WERI-Rb-1 (cell line): ENCODE results near the gene SYT7.

Experiments
- DNase-seq: peaks from one replicate; pipeline ENCODE4 v3.0.0-alpha.2; 2020
- H3K27ac ChIP-seq: fragments of 250-450 bp; sonication (Bioruptor Pico); 2 replicates; pipeline ENCODE4 v1.5.1; 2020; ENCODE audit warnings: mild to moderate bottlenecking, moderate library complexity
- H3K27me3 ChIP-seq: fragments of 250-450 bp; sonication (Bioruptor Pico); 2 replicates; pipeline ENCODE4 v1.5.1; 2021; ENCODE audit warnings: mild to moderate bottlenecking, low read depth, moderate library complexity; ENCODE audit not compliant: insufficient read depth, severe bottlenecking
- H3K36me3 ChIP-seq: fragments of 250-450 bp; sonication (Bioruptor Pico); 2 replicates; pipeline ENCODE4 v1.5.1; 2020; ENCODE audit warnings: mild to moderate bottlenecking, moderate library complexity
- H3K4me3 ChIP-seq: 2 replicates; pipeline ENCODE4 v1.5.1; 2011; ENCODE audit warnings: low read depth, mild to moderate bottlenecking, control low read depth, low read length
- H3K9me3 ChIP-seq: fragments of 250-450 bp; sonication (Bioruptor Pico); 2 replicates; pipeline ENCODE4 v1.5.1; 2021; ENCODE audit warnings: mild to moderate bottlenecking, moderate library complexity; ENCODE audit not compliant: severe bottlenecking
- CTCF ChIP-seq: IDR thresholded peaks from 2 replicates; pipeline ENCODE4 v1.5.1; 2011; ENCODE audit warnings: low read depth, mild to moderate bottlenecking, control low read depth, inconsistent platforms, low read length

Gene SYT7

GRCh38 chr11:61626580-61627380 lies 45.9 kb upstream of the SYT7 start:
- Histone ChIP-seq H3K4me3 (no peak overlapping the region), H3K36me3 (no peaks in the 10 kb centered on the region), H3K9me3 (no peaks in the 10 kb centered on the region), H3K27me3 (no peaks in the 10 kb centered on the region), H3K27ac (peak overlapping the region; percentile 36)
- peak; percentile 59 for DNase-seq
- TF ChIP-seq CTCF: 0 out of 2 replicates have a peak, but pooled peaks have one; percentile 3

GRCh38 chr11:61625525-61625924 lies 44.6 kb upstream of the SYT7 start:
- no peak for DNase-seq
- Histone ChIP-seq H3K36me3 (no peaks in the 10 kb centered on the region), H3K27me3 (no peaks in the 10 kb centered on the region), H3K27ac (no peak overlapping the region), H3K9me3 (no peaks in the 10 kb centered on the region), H3K4me3 (no peak overlapping the region)
- no peak for TF ChIP-seq CTCF

- Histone ChIP-seq H3K27ac (no peak overlapping the region), H3K36me3 (no peaks in the 10 kb centered on the region), H3K9me3 (no peaks in the 10 kb centered on the region), H3K27me3 (no peaks in the 10 kb centered on the region), H3K4me3 (no peak overlapping the region)
- no peak for DNase-seq
- TF ChIP-seq CTCF: no peak
Observed at GRCh38 chr11:61621917-61622585, 41.2 kb upstream of the SYT7 start.

- no peak for DNase-seq
- H3K36me3 ChIP-seq: no peaks in the 10 kb centered on the region
- no peaks in the 10 kb centered on the region for H3K27me3 ChIP-seq
- no peak overlapping the region for H3K4me3 ChIP-seq
- no peak for TF ChIP-seq CTCF
- no peaks in the 10 kb centered on the region for H3K9me3 ChIP-seq
- peak overlapping the region; percentile 65 for H3K27ac ChIP-seq
Observed at GRCh38 chr11:61619471-61620226, 38.8 kb upstream of the SYT7 start.

GRCh38 chr11:61618978-61619377 lies 38.1 kb upstream of the SYT7 start:
- no peaks in the 10 kb centered on the region for H3K36me3 ChIP-seq
- no peak for TF ChIP-seq CTCF
- H3K27ac ChIP-seq: peak overlapping the region; percentile 65
- DNase-seq: no peak
- no peaks in the 10 kb centered on the region for H3K27me3 ChIP-seq
- H3K9me3 ChIP-seq: no peaks in the 10 kb centered on the region
- peak overlapping the region; percentile 24 for H3K4me3 ChIP-seq
